Embryonic facial prominence (tissue), 1 donor: ENCODE data around the gene KIAA1755.

Experiments used
- DNase-seq: peaks from one replicate; pipeline ENCODE4 v3.0.0-alpha.2; 2016; ENCODE audit errors: extremely low spot score

KIAA1755 gene

GRCh38 chr20:38241201-38241600 is 19.3 kb downstream of the KIAA1755 start:
- DNase-seq: no peak

- no peak for DNase-seq
These were observed 21.1 kb downstream of the KIAA1755 start for GRCh38 chr20:38239441-38239840.

DNA sequence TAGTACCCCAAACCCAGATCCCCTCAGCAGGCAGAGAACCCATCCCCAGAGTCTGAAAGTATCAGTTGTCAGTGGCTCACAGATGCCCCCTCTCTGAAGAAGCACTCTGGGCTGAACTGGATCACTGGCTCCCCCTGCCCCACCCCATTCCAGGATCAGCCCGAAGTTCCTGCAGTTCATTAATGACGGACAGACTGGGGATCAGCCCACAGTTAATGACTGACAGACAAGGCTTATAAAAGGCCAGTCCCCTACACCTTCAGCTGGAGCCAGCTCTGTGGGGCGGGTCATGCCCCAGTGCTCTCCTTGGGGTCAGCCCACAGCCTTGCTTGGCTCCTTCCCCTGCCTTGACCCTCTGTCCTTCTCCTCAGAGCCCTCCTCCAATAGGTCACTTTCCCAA is 21.7 kb downstream of the KIAA1755 start:
- no peak for DNase-seq

DNA sequence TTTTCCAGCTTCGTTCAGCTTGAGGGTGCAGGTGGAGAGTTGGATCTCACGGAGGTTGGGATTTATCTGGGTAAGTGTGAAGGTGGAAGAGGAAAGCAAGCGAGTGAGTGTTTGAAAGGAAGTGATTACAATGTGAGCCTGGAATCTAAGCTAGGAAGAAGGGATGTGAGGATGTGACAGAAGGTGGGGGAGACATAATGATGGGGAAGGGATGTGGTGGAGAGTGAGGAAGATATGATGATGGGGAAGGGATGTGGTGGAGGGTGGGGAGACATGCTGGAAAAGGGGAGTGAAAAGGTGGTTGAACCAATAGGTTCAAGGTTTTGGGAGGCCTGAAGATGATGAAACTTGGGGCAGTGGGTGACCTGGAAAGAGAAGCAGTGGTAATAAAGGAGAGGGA is 23.2 kb downstream of the KIAA1755 start:
- no peak for DNase-seq

DNA sequence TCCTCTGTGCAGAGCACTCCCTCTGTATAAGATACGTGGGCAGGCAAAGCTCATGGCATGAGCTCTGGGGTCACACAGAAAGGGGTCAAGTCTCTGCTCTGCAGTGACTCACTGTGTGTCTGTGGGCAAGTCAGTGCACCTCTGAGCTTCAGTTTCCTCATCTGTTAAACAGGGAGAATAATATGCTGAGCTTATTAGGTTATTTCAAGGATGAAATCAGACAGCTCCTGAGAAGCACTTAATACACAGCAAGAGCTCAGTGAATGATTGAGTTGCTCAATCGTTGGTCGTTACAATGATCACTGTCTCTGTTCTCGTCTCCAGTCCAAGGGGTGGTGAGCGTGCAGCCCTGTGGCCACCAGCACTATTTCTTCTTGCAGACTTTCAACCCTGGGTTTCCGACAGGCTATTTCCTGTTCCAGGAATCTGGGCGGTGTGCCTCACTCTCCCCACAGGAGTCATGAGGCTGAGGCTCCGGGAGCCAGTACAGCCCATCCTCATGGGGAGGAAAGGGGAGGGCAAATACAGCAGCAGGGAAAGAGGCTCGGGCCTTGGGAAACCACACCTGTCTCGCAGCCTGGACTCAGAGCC is 28.9 kb downstream of the KIAA1755 start:
- no peak for DNase-seq

GRCh38 chr20:38230957-38231526 is 29.5 kb downstream of the KIAA1755 start:
- DNase-seq: no peak

GRCh38 chr20:38230253-38230551 is 30.3 kb downstream of the KIAA1755 start:
- DNase-seq: no peak

DNA sequence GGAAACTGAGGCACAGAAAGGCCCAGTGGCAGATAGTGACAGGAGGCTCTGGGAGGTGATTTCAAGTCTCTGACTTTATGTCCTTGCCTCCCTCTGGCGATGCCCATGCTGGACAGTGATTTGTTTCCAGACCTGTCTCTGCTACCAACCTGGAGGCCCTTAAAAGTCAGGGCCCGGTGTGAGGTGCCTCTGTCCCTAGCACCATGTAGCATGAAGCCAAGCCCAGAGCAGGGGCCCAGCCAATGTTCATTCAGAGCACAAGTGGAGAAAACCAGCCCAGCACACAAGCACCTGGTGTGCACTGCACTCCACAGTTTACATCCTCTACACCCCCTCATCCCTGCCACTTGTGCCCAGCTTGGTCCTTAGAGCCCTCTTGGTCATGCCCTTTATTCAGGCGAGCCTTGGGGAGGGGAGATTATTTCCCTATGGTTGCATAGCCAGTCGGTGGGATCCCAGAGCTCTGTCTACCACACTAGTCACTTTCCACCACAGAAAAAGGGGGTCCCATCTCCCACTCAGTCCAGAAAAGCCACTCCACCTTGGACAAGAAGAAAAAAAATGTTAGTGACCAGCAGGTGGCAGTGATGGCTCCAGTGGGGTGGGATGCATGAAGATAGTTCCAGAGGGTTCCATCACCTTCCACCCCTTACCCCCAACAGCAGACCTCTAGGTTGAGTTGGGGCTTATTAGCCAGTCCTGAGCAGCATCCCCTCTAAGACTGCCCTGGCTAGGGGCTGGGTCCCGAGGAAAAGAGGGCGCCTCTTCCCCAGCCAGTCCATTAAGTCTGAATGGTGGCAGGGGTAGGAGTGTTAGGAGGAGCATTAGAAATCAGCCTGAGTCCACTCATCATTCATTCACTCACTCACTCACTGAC is 30.9 kb downstream of the KIAA1755 start:
- DNase-seq: no peak

DNA sequence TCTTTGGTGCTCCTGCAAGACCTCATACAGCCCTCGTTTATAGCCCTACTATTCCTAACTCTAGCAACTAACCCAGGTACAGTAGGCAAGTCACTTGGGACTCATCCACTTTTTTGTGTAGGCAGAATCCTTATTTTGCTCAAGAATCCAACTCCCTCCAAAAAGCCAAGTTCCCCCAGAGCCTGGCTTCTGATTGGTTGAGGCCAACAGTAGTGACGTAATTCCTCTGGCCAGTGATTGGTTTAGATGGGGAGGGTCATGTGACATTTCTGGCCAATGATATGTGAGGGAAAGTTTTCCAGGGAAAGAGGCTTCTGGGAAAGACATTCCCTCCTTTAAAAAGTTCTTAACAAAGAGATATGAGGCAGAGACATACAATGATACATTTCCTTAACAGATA is 32.1 kb downstream of the KIAA1755 start:
- no peak for DNase-seq

GRCh38 chr20:38227420-38228360 is 32.8 kb downstream of the KIAA1755 start:
- no peak for DNase-seq

GRCh38 chr20:38226553-38226952 is 34.0 kb downstream of the KIAA1755 start:
- DNase-seq: no peak

DNA sequence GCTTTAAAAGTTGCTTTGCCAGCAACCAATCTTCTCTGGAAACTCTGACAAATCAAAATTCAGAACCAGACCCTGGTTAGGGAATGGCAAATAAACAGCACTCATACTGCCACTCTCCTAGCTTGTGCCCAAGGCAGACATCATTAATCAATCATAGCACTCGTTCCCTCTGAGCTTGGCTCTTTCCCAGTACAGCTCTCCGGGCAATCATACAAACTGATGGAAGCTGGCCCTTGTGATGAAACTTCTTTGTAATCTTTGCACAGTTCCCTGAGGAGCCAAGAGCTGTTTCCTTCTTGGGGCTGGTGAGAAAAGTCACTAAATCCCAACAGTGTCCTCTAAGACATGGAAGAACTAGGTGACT is 34.7 kb downstream of the KIAA1755 start:
- DNase-seq: no peak

- no peak for DNase-seq
These were observed 35.2 kb downstream of the KIAA1755 start for GRCh38 chr20:38225240-38225899.

- no peak for DNase-seq
These were observed 36.0 kb downstream of the KIAA1755 start for GRCh38 chr20:38224531-38224930.

- DNase-seq: no peak
These were observed 36.8 kb downstream of the KIAA1755 start for GRCh38 chr20:38223743-38224100.

GRCh38 chr20:38222923-38223742 is 37.4 kb downstream of the KIAA1755 start:
- DNase-seq: no peak

GRCh38 chr20:38222231-38222922 is 38.2 kb downstream of the KIAA1755 start:
- no peak for DNase-seq

DNA sequence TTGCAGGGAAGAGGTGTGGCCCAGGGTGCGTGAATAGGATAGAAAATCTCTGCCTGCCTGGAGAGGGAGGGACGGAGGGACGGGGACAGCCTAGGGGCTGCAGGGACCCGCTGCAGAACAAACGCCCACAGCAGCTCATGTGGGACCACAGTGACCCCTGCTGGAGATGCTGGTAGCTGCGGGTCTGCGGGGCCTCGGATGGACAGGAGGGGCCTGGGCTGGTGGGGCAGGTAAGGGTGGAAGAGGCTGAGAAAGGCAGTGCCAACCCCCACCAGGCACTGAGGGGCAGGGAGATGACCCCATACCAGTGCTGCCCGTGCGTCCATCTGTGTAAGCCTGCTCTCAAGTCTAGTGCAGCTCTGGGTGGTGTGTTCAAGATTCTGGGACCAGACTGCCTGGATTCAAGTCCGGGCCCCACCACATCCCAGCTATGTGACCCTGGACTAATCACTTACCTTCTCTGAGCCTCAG is 39.4 kb downstream of the KIAA1755 start:
- DNase-seq: no peak

- no peak for DNase-seq
These were observed 39.9 kb downstream of the KIAA1755 start for GRCh38 chr20:38220587-38221118.
